H9 (cell line): Measurements from ENCODE around the gene COQ8A. TPM values are rescaled to one million over a fixed set of nuclear protein-coding genes. Genes with fewer than 3 reads are reported as not detected.

ENCODE experiments used
- DNase-seq: peaks from one replicate; pipeline ENCODE4 v3.0.0-alpha.2; 2017
- H2AFZ ChIP-seq: one replicate; pipeline ENCODE4 v1.6.1; 2013; ENCODE audit warnings: mild to moderate bottlenecking, low read length, control low read depth, moderate library complexity
- H2AK5ac ChIP-seq: 2 replicates; pipeline ENCODE4 v1.6.1; 2013; ENCODE audit warnings: low read length, control low read depth, mixed read lengths; ENCODE audit not compliant: insufficient read length
- H2BK120ac ChIP-seq: one replicate; pipeline ENCODE4 v1.6.1; 2013; ENCODE audit warnings: low read depth, mild to moderate bottlenecking, low read length, control low read depth, inconsistent platforms; ENCODE audit not compliant: poor library complexity, severe bottlenecking
- H2BK12ac ChIP-seq: 2 replicates; pipeline ENCODE4 v1.6.1; 2013; ENCODE audit warnings: low read length, control low read depth, mixed read lengths, low read depth; ENCODE audit not compliant: insufficient read length
- H2BK15ac ChIP-seq: 2 replicates; pipeline ENCODE4 v1.6.1; 2013; ENCODE audit warnings: low read depth, low read length, control low read depth
- H2BK20ac ChIP-seq: one replicate; pipeline ENCODE4 v1.6.1; 2013; ENCODE audit warnings: low read depth, mild to moderate bottlenecking, low read length, control low read depth, inconsistent platforms; ENCODE audit not compliant: poor library complexity, severe bottlenecking
- H2BK5ac ChIP-seq: 2 replicates; pipeline ENCODE4 v1.6.1; 2013; ENCODE audit warnings: low read length, control low read depth, mixed read lengths; ENCODE audit not compliant: insufficient read length
- H3K14ac ChIP-seq: 2 replicates; pipeline ENCODE4 v1.6.1; 2013; ENCODE audit warnings: low read length, control low read depth; ENCODE audit not compliant: insufficient read depth
- H3K18ac ChIP-seq: 2 replicates; pipeline ENCODE4 v1.6.1; 2013; ENCODE audit warnings: low read depth, mild to moderate bottlenecking, mixed read lengths, low read length, control low read depth; ENCODE audit not compliant: insufficient read length
- H3K23ac ChIP-seq: 2 replicates; pipeline ENCODE4 v1.6.1; 2013; ENCODE audit warnings: low read length, control low read depth, mixed read lengths, low read depth; ENCODE audit not compliant: insufficient read length
- H3K23me2 ChIP-seq: 2 replicates; pipeline ENCODE4 v1.6.1; 2013; ENCODE audit warnings: low read depth, mild to moderate bottlenecking, mixed read lengths, low read length, control low read depth; ENCODE audit not compliant: insufficient read length, poor library complexity, severe bottlenecking
- H3K27ac ChIP-seq: 2 replicates; pipeline ENCODE4 v1.5.1; 2013; ENCODE audit warnings: low read length, control low read depth, mixed read lengths, low read depth; ENCODE audit not compliant: insufficient read length
- H3K27me3 ChIP-seq: 2 replicates; pipeline ENCODE4 v1.6.1; 2013; ENCODE audit warnings: low read length, control low read depth, inconsistent platforms; ENCODE audit not compliant: insufficient read depth
- H3K4ac ChIP-seq: 2 replicates; pipeline ENCODE4 v1.6.1; 2013; ENCODE audit warnings: low read depth, mild to moderate bottlenecking, control low read depth, inconsistent platforms, low read length, moderate library complexity
- H3K4me1 ChIP-seq: 2 replicates; pipeline ENCODE4 v1.6.1; 2013; ENCODE audit warnings: low read length, control low read depth, inconsistent platforms; ENCODE audit not compliant: insufficient read depth
- H3K4me2 ChIP-seq: 2 replicates; pipeline ENCODE4 v1.6.1; 2013; ENCODE audit warnings: low read length, control low read depth, mixed read lengths; ENCODE audit not compliant: insufficient read length, insufficient read depth
- H3K56ac ChIP-seq: 2 replicates; pipeline ENCODE4 v1.6.1; 2013; ENCODE audit warnings: low read depth, mild to moderate bottlenecking, mixed read lengths, low read length, control low read depth; ENCODE audit not compliant: insufficient read length
- H3K79me1 ChIP-seq: 2 replicates; pipeline ENCODE4 v1.6.1; 2013; ENCODE audit warnings: low read depth, mild to moderate bottlenecking, moderate library complexity, low read length, control low read depth, inconsistent platforms; ENCODE audit not compliant: insufficient read depth, poor library complexity, severe bottlenecking
- H3K79me2 ChIP-seq: 2 replicates; pipeline ENCODE4 v1.6.1; 2013; ENCODE audit warnings: low read length, control low read depth, inconsistent platforms; ENCODE audit not compliant: insufficient read depth
- H3K9ac ChIP-seq: 2 replicates; pipeline ENCODE4 v1.6.1; 2013; ENCODE audit warnings: low read length, control low read depth, mixed read lengths; ENCODE audit not compliant: insufficient read length; ENCODE audit errors: extremely low read depth
- H3K9me3 ChIP-seq: one replicate; pipeline ENCODE4 v1.6.1; 2013; ENCODE audit warnings: low read depth, low read length, inconsistent platforms; ENCODE audit not compliant: control insufficient read depth
- H3T11ph ChIP-seq: one replicate; pipeline ENCODE4 v1.6.1; 2013; ENCODE audit warnings: mild to moderate bottlenecking, low read length, control low read depth, inconsistent platforms
- H4K20me1 ChIP-seq: one replicate; pipeline ENCODE4 v1.6.1; 2013; ENCODE audit not compliant: control insufficient read depth, insufficient read length, insufficient read depth
- H4K5ac ChIP-seq: 2 replicates; pipeline ENCODE4 v1.6.1; 2013; ENCODE audit warnings: low read depth, mild to moderate bottlenecking, mixed read lengths, low read length, control low read depth; ENCODE audit not compliant: insufficient read length
- H4K8ac ChIP-seq: replicated peaks from 2 replicates; pipeline ENCODE4 v1.6.1; 2013; ENCODE audit warnings: low read length, control low read depth, mixed read lengths, low read depth; ENCODE audit not compliant: insufficient read length
- H4K91ac ChIP-seq: 2 replicates; pipeline ENCODE4 v1.6.1; 2013; ENCODE audit warnings: low read depth, mild to moderate bottlenecking, moderate library complexity, mixed read lengths, low read length, control low read depth; ENCODE audit not compliant: insufficient read length
- H3K27ac Mint-ChIP-seq, 3 experiments: 2 replicates in 2 of 3; 3 replicates in 1 of 3; pipeline ENCODE4 v1.8.0; 2020 to 2021; ENCODE audit warnings: mixed read lengths in 3 of 3, mild to moderate bottlenecking in 1 of 3, moderate library complexity in 1 of 3
- H3K27me3 Mint-ChIP-seq: 2 replicates; pipeline ENCODE4 v1.8.0; 2021; ENCODE audit warnings: low read depth, mild to moderate bottlenecking, moderate library complexity, mixed read lengths
- H3K36me3 Mint-ChIP-seq, 3 experiments: 2 replicates in 2 of 3; 3 replicates in 1 of 3; pipeline ENCODE4 v1.8.0; 2020 to 2021; ENCODE audit warnings: low read depth in 3 of 3, mixed read lengths in 3 of 3; ENCODE audit not compliant: insufficient read depth in 1 of 3
- H3K4me1 Mint-ChIP-seq, 2 experiments: 2 replicates each; pipeline ENCODE4 v1.8.0; 2020; ENCODE audit warnings: mixed read lengths in 2 of 2
- H3K4me3 Mint-ChIP-seq, 2 experiments: 2 replicates in 1 of 2; 3 replicates in 1 of 2; pipeline ENCODE4 v1.8.0; 2020 to 2021; ENCODE audit warnings: mild to moderate bottlenecking in 2 of 2, mixed read lengths in 2 of 2, moderate library complexity in 1 of 2
- H3K9me3 Mint-ChIP-seq, 2 experiments: 2 replicates in 1 of 2; 3 replicates in 1 of 2; pipeline ENCODE4 v1.8.0; 2020; ENCODE audit warnings: mild to moderate bottlenecking in 2 of 2, mixed read lengths in 2 of 2, moderate library complexity in 1 of 2
- WGBS: extraction: QIAGEN DNeasy Blood & Tissue Kit; methylation state at CpG from one replicate; pipeline ENCODE4 v1.1.7; 2013; ENCODE audit warnings: missing lambda C conversion rate, low lambda C conversion rate, mixed read lengths; ENCODE audit not compliant: insufficient read length; ENCODE audit errors: extremely low coverage; 5-methylcytosine and 5-hydroxymethylcytosine counted together
- total RNA-seq: library from RNA; stranded (reverse); gene quantifications from 2 replicates; pipeline ENCODE4 v1.2.1, GENCODE V29; 2021
- TF ChIP-seq, protein P1 (sequence below): fragments of 200-600 bp; sonication (generic); conservative IDR thresholded peaks from 3 replicates; pipeline ENCODE4 v1.8.0; 2021; ENCODE audit warnings: antibody characterized with exemption, mild to moderate bottlenecking

Gene COQ8A
- total RNA-seq, 1 experiment from 2014 or later, result 26.0 TPM

DNA sequence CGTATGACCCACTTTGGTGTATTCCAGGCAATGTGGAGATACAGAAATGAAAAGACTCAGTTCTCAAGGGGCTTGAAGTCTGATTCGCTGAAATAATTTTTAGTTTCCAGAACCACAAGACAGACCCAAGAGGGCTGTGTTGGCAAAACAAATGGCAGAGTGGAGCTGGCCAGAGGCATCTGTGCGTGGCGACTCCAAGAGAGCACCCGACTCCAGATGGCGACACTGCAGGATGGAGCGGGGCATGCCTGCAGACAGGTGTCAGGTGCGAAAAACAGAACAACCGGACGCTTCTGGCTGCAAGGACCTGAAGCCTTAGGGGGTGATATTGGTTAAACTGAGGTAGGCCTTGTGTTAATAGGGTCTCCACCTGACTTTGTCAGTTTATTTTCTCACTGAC is 31.7 kb upstream of the COQ8A start:
- Histone ChIP-seq H3K79me1 (no peaks in the 10 kb centered on the region), H2BK120ac (no peak overlapping the region), H4K20me1 (no peaks in the 10 kb centered on the region), H4K5ac (no peak overlapping the region), H3K27me3 (no peaks in the 10 kb centered on the region), H3K9ac (no peak overlapping the region), H2BK15ac (no peak overlapping the region), H2AK5ac (no peak overlapping the region), H4K8ac (no peak overlapping the region), H3K14ac (no peak overlapping the region), H3K23ac (no peak overlapping the region), H2BK20ac (no peak overlapping the region), H2AFZ (no peak overlapping the region), H3T11ph (no peak overlapping the region), H3K56ac (no peak overlapping the region), H4K91ac (no peak overlapping the region), H3K4ac (no peak overlapping the region), H2BK12ac (no peak overlapping the region), H3K18ac (no peak overlapping the region), H2BK5ac (no peak overlapping the region), H3K4me1 (no peaks in the 10 kb centered on the region; the same call in 1 of the 2 replicates), H3K27ac (no peak overlapping the region), H3K9me3 (no peaks in the 10 kb centered on the region), H3K4me2 (no peak overlapping the region), H3K23me2 (no peaks in the 10 kb centered on the region), H3K79me2 (no peaks in the 10 kb centered on the region)
- peaks cover 5 to 10% of the 10 kb centered on the region in 2 experiments for H3K4me1 Mint-ChIP-seq
- DNase-seq, result no peak
- no peak overlapping the region for H3K27ac Mint-ChIP-seq
- no peaks in the 10 kb centered on the region for H3K27me3 Mint-ChIP-seq
- no peak overlapping the region for H3K4me3 Mint-ChIP-seq
- peaks cover 0 to 4% (median 0%) of the 10 kb centered on the region in 3 experiments; a peak in 2 of 7 replicates for H3K36me3 Mint-ChIP-seq
- no CpG with 5 or more reads among the region's 10 CpGs for WGBS
- H3K9me3 Mint-ChIP-seq, result no peaks in the 10 kb centered on the region
- TF ChIP-seq, protein P1, sequence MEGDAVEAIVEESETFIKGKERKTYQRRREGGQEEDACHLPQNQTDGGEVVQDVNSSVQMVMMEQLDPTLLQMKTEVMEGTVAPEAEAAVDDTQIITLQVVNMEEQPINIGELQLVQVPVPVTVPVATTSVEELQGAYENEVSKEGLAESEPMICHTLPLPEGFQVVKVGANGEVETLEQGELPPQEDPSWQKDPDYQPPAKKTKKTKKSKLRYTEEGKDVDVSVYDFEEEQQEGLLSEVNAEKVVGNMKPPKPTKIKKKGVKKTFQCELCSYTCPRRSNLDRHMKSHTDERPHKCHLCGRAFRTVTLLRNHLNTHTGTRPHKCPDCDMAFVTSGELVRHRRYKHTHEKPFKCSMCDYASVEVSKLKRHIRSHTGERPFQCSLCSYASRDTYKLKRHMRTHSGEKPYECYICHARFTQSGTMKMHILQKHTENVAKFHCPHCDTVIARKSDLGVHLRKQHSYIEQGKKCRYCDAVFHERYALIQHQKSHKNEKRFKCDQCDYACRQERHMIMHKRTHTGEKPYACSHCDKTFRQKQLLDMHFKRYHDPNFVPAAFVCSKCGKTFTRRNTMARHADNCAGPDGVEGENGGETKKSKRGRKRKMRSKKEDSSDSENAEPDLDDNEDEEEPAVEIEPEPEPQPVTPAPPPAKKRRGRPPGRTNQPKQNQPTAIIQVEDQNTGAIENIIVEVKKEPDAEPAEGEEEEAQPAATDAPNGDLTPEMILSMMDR, result no peak
